ENCODE measurements around the gene TMEM127.
A peak's percentile ranks its signal among the peaks of the same experiment; 100 is the strongest.

TMEM127 gene

GRCh38 chr2:96218508-96219131 is 47.2 kb downstream of the TMEM127 start:
- no peak overlapping the region for H3K4me3 ChIP-seq (ENCODE audit: control insufficient read depth, low read depth, low read length)
- no peak for TF ChIP-seq CTCF (IDR thresholded peaks at IDR 0.05; ENCODE audit: control insufficient read depth, insufficient read depth, low read depth, low read length, missing control alignments)
- no peak for DNase-seq (ENCODE audit: low read depth)

GRCh38 chr2:96214554-96214953 is 51.2 kb downstream of the TMEM127 start:
- DNase-seq (ENCODE audit: low read depth), result no peak
- TF ChIP-seq CTCF (IDR thresholded peaks at IDR 0.05; ENCODE audit: control insufficient read depth, insufficient read depth, low read depth, low read length, missing control alignments), result no peak

DNA sequence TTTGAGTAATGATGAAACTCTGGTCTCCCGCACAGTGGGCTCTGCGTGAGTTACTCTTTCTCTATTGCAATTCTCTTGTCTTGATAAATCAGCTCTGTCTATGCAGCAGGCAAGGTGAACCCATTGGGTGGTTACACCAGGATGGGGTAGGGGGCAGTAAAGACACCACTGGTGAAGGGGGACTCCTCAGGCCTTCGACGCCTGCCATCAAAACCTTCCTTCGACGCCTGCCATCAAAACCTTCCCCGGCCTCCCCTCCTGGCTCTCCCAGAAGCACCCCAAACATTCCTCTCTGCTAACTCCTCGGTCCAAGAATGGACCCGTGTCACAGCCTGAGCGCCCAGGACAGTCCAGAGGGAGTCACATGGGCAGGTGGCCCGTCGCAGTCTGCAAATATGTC is 52.4 kb downstream of the TMEM127 start:
- DNase-seq (ENCODE audit: low read depth), result no peak
- H3K4me3 ChIP-seq (ENCODE audit: control insufficient read depth, low read depth, low read length), result no peak overlapping the region
- TF ChIP-seq CTCF (IDR thresholded peaks at IDR 0.05; ENCODE audit: control insufficient read depth, insufficient read depth, low read depth, low read length, missing control alignments), result no peak

More at GRCh38 chr2:96214554-96214953, 51.2 kb downstream of the TMEM127 start:
- H3K4me3 ChIP-seq (ENCODE audit: control insufficient read depth, low read depth, low read length), result no peak overlapping the region

GRCh38 chr2:96212339-96212738 is 53.5 kb downstream of the TMEM127 start:
- no peak for TF ChIP-seq CTCF (IDR thresholded peaks at IDR 0.05; ENCODE audit: control insufficient read depth, insufficient read depth, low read depth, low read length, missing control alignments)
- no peak overlapping the region for H3K4me3 ChIP-seq (ENCODE audit: control insufficient read depth, low read depth, low read length)
- no peak for DNase-seq (ENCODE audit: low read depth)

GRCh38 chr2:96209729-96210085 is 56.1 kb downstream of the TMEM127 start:
- peak overlapping the region; percentile 83 for H3K4me3 ChIP-seq (ENCODE audit: control insufficient read depth, low read depth, low read length)

DNA sequence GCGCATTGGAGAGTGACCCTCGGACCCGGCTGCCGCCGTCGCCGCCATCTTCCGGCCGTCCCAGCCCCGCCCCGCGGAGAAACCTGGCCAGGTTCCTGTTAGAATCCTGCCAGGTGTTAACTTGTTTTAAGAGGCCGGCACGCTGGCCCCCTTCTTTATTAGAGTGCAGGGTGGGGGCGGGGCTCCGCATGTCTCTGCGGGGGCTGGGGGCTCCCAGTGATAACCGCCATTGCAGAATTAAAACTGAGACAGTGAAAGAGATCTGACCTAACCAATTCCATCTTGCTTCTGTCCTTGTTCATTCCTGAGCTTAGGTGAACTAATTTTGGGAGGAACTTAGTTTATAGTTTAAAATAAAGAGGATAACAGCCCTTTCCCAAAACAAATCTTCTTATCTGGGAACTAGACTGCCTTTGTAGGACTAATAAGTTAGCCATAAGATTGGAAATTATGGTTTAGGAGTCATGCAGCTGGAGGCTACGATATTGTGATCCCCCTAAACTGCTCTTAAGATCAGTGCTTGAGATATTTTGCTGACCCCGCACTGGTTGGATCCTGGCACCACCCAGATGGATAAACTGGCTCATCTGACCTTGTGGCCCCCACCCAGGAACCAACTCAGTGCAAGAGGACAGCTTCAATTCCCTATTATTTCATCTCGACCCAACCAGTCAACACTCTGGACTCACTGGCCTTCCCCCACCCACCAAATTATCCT is 56.6 kb downstream of the TMEM127 start:
- TF ChIP-seq CTCF (IDR thresholded peaks at IDR 0.05; ENCODE audit: control insufficient read depth, insufficient read depth, low read depth, low read length, missing control alignments), result no peak
- no peak for DNase-seq (ENCODE audit: low read depth)
- peak overlapping the region; percentile 83 for H3K4me3 ChIP-seq (ENCODE audit: control insufficient read depth, low read depth, low read length)

More at GRCh38 chr2:96209729-96210085, 56.1 kb downstream of the TMEM127 start:
- no peak for TF ChIP-seq CTCF (IDR thresholded peaks at IDR 0.05; ENCODE audit: control insufficient read depth, insufficient read depth, low read depth, low read length, missing control alignments)
- DNase-seq (ENCODE audit: low read depth), result no peak

Data from AG09309 (cell line).